NCI-H446 treated with DMSO at 0.1 percent for 48 hours (cell line): ENCODE data around the gene TTC28.
"Not testable (repeated sequence)": the region's sequence is repeated elsewhere in the genome, so short reads cannot be mapped to it uniquely, and the experiment has no call there.

ENCODE experiments used
- DNase-seq: peaks from one replicate; lab custom pipeline; 2025; lab: John Stamatoyannopoulos, UW

Gene TTC28

DNA sequence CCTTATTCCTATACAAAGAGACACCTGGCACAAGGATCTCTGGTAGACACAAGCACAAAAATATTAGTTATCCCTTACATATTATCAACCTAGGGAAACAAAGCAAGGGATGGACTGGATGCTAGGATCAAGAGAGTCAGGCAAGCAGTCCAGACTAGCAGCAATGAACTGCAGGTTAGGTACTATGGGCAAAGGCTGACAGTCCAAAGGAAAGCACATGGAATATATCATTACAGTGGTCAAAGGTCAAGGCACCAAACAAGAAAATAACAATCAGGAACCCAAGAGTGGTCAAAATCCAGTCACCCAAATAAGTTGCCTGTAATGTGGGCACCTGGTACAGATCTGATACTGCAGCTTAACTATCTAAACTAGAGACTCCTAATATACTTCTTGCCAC lies 77.7 kb downstream of the TTC28 start:
- no peak for DNase-seq

DNA sequence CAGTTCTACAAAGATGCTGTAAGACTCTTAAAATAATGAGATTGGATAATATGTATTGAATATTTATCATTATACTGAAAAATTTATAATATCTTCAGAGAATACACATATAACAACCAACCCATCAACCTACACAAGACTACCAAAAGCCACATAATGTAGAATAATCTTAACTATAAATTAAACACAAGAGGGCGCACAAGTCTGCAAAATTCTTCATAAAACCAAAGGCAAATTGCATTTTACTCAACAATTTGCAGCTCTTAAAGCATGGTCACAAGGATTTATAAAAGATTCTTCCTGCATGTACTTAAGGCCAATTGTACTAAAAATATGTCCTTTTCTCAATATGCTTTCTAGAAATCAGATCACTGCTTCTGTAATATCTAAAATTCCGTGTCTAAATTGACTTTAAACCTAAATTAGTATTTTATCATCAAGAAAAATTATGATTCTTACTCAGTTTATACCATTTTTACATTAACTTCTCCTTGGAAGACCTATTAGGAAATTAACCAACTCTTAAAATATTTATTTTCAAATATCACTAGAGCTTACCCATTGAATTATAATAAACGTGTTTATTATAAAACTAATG lies 79.0 kb downstream of the TTC28 start:
- peak; percentile 58 for DNase-seq

DNA sequence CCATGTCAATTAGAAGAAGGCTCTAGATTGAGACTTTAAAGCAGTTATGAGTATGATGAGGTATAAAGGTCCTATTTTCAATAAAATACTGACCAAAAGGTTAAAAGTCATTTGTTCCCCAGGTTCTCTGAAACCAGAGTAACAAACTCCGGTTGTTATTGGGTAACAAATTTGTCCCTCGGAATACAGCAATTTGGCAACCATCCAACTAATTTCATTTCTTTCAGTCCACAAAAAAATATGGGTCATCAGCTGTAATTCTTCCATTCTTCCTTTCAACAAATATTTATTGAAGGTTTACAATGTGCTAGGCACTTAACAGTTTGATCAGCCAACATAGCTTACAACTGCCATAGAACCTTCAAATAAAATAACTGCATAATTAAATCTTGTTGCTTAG lies 79.9 kb downstream of the TTC28 start:
- DNase-seq: no peak

DNA sequence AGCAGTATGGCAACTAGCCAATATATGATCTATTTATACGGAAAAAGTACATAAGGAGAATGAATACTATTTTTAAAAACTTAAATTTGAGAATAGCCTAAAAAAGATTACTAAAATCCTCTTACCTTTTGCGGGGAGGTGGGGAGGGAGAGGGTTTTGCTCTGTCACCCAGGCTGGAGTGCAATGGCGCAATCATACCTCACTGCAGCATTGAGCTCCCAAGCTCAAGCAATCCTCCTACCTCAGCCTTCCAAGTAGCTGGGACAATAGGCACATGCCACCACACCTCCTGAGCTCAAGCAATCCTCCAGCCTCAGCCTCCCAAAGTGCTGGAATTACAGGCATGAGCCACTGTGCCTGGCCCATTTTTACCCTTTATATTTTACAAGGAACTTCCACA lies 82.0 kb downstream of the TTC28 start:
- DNase-seq: no peak

DNA sequence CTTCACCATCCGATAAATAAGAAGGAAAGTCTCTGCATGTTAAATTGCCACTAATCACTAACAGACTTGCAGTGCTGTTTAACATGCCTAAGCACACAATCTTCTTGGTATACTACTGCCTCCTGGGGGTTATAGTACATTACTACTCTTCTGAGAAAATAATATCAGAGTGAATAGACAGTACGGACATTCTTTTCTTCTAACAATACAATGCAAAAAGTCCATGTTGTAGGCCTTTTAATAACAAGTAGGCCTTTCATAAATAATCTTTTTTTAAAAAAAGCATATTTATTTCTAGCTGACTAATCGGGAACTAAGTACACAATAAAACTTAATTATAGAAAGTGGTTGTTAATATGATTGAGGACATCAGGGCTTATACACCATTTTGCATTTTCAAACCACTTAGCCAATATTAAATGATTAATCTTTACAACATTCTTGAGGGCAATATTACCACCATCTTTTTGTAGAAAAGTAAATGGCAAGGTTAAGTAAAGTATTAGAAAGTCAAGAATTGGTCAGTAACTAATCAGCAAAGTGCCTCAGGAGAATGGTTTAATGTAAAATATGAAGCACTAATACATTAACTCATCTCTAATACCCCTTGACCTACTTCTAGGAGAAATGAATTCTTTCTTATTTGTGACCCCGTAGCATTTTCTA lies 84.7 kb downstream of the TTC28 start:
- peak; percentile 86 for DNase-seq

DNA sequence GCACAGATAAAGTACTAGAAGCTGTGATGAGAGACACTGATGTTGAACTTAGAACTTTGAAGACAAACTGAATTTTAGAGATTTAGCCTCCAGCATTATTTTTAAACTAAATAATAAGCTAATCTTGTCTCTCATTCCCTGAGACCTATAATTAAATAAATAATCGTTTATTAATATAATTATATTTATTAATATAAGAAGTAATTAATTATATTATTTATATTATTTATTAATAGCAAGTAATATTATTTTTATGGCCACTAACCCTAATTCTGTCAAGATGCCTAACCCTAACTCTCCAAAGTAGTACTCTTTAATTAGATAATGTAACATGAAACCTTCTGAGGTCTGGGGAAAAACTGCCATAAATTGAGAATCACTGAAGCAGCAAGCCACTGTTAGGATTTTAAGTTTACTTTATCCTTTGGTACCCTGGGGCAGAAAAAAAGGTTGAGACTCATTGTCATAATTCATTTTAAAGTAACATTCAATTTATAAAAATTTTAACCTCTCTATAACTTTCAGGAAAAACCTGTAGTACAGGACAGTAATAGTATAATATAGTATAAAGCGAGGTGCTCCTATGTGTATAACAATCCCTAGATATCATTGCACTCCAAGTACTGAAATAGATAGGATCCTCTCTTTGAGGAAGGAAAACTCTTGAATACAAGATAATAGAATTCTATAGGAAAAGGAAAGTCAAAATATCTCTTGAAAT lies 85.4 kb downstream of the TTC28 start:
- DNase-seq: no peak

DNA sequence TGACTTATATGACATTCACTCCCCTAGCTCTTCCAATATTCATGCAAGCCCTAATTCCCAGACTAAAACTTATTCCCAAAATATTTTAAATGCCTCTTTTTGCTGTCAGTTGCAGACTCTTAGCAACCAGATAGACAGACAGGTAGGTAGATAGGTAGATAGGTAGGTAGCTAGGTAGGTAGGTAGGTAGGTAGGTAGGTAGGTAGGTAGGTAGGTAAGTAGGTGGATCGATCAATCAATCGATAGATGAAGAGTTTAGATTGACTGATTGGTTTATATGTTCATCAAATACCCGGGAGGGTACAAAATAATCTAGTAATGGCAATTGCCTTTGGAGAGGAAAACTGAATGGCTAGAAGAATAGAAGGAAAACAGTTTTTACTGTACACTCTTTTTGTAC lies 86.3 kb downstream of the TTC28 start:
- no peak for DNase-seq

DNA sequence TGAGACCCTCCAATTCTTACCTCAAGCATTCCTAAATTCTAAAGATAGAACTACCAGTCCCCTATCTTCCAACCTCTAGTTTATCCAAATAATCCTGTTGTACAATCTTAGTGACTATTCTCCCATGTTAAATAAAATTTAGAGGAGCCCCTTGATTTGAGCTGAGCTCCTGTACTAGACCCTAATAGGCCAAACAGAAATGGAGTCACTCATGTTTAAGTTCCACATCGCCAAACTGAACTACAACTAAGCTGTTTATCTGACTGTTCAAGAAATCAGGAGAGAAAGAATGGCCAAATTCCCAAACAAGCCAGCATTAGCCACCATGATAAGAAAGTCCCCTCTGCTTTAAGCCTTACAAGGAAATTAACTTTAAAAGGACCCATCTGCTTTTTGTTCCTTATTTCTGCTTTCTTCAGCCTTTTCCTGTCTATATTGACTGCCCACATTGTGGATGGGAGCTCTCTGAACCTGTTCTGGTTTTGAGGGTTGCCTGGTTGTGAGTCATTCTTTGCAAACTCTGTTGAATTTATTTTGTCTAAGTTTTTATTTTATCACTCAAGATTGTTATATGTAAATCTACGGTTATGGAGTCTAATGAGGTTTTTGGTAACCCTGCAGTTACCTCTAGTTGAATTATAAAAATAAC lies 90.4 kb downstream of the TTC28 start:
- DNase-seq: no peak

DNA sequence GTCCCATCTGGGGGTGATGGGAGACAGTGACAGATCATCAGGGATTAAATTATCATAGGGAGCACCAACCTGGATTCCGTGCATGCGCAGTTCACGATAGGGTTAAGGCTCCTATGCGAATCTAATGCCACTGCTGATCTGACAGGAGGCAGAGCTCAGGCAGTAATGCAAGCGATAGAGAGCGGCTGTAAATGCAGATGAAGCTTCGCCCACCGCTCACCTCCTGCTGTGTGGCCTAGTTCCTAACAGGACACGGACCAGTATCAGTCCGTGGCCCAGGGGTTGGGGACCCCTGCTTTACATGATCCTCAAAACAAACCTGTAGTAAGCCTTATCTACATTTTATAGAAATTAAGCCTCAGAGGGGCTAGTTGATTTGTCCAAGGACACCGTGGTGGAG lies 94.3 kb downstream of the TTC28 start:
- no peak for DNase-seq

DNA sequence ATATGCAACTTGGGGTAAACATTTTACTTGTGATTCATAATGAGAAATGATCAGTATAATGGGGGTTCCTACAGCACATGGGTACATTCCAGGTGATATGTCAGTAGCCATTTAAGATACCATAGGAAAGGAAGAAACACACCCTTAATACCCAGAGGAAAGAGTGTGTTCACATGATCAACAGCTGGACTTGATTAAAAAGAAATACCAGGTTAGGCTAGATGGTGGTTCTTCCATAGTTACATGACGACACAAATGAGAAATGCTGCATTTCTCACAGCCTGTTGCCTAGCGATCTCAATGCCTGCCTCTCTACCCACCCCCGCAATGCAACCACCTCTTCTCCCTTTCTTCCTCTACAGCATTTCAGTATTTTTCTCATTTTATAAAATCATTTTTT lies 96.8 kb downstream of the TTC28 start:
- no peak for DNase-seq

DNA sequence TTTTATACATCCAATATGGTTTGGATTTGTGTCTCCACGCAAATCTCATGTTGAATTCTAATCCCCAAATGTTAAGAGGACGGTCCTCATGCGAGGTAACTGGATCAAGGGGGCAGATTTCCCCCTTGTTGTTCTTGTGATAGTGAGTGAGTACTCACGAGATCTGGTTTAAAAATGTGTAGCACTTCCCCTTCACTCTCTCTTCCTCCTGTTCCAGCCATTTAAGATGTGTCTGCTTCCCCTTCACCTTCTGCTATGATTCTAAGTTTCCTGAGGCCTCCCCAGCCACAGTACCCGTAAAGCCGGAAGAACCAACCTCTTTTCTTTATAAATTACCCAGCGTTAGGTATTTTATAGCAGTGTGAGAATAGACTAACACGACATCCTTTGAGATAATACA lies 98.6 kb downstream of the TTC28 start:
- no peak for DNase-seq

DNA sequence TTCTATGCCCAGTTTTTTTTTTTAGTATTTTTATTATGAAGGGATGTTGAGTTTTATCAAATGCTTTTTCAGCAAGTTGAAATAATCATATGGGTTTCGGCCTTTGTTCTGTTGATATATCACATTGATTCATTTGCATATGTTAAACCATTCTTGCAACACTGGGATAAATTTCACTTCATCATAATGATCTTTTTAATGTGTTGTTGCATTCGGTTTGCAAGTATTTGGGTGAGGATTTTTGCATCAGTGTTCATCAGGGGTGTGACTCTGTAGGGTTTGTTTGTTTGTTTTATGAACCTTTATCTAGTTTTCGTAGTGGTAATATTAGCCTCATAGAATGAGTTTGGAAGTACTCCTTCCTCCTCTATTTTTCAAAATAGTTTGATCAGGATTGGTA lies 103.5 kb downstream of the TTC28 start:
- DNase-seq: no peak

DNA sequence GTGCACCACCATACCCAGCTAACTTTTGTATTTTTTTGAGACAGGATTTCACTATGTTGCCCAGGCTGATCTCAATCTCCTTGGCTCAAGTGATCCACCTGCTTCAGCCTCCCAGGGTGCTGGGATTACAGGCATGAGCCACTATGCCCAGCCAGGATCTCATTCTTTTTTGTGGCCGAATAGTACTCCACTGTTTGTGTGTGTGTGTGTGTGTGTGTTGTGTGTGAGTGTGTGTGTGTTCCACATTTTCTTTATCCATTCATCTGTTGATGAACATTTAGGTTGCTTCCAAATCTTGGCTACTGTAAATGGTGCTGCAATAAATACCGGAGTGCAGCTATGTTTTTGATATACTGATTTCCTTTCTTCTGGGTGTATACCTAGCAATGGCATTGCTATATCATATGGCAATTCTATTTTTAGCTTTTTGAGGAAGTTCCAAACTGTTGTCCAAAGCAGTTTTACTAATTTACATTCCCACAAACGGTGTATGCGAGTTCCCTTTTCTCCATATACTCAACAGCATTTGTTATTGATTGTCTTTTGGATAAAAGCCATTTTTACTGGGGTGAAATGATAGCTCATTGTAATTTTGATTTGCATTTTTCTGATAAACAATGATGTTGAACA lies 105.4 kb downstream of the TTC28 start:
- no peak for DNase-seq

DNA sequence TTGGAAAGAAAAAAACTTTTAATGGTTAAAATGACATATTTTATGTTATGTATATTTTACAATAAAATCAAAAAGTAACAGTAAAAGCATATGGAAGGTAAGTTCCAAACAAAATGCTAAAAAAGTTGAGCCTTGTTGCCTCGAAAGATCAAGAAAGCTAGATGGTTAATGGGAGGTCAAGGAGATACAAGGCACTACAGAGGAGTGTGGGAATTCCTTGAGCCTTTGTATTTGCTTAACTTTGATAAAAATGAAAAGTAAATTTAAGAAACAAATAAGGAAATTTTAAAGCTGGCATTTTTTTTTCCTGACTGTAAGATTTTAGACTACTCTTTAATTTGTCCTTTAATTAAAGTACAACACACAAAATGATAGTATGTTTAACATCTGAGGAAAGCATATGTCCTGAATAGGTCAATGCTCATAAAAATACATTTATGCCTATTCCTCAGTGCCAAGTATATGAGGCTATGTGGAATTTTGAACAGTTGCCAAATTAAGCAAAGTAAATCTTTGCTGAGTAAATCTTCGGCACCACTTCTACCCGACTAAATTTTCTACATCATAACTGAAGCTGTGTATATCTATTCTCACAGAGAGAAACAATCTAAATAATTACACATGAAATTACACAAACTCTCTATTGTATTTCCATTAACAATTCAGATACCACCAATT lies 108.8 kb downstream of the TTC28 start:
- peak; percentile 46 for DNase-seq

DNA sequence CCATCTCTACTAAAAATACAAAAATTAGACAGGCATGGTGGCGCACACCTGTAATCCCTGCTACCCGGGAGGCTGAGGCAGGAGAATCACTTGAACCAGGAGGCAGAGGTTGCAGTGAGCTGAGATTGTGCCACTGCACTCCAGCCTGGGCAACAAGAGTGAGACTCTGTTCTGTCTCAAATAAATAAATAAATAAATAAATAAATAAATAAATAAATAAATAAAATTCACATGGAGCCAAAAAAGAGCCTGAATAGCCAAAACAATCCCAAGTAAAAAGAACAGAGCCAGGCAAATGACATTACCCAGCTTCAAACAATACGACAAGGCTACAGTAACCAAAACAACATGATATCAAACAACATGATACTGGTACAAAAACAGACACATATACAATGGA lies 110.7 kb downstream of the TTC28 start:
- not testable (repeated sequence) for DNase-seq

DNA sequence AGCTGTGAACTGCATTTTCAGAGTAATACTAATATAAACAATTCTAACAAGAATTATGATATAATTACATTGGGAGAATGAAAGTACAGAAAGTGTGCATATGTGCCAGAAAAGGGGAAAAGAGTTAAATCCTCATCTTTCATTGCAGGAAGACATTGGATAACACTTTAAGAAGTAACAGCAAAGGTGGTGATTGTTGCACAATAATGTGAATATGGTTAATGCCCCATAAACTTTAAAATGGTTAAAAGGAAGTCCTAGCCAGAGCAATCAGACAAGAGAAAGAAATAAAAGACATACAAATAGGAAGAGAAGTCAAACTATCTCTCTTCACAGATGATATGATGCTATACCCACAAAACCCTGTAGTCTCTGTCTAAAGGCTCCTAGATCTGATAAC lies 111.5 kb downstream of the TTC28 start:
- no peak for DNase-seq

DNA sequence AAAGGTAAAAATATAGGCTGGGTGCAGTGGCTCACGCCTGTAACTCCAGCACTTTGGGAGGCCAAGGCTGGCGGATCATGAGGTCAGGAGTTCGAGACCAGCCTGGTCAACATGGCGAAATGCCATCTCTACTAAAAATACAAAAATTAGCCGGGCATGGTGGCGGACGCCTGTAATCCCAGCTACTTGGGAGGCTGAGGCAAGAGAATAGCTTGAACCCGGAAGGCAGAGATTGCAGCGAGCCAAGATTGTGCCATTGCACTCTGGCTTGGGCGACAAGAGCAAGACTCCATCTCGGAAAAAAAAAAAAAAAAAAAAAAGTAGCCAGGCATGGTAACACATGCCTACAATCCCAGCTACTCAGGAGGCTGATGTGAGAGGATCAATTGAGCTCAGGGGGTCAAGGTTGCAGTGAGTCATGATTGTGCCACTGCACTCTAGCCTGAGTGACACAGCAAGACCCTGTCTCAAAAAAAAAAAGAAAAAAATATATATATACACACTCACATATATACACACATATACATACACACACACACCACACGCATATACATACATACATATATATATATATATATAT lies 112.6 kb downstream of the TTC28 start:
- not testable (repeated sequence) for DNase-seq

DNA sequence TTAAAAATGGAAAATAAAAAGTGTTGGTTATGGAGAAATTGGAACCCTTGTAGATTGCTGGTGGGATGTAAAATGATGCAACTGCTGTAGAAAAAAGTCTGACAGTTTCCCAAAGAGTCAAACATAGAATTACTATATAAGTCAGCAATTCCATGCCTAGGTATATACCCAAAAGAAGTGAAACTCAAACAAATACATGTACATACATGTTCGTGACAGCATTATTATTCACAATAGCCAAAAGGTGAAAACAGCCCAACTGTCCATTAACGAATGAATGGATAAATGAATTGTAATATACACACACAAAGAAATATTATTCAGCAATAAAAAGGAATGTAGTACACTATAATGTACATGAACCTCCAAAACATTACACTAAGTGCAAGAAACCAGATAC lies 116.0 kb downstream of the TTC28 start:
- no peak for DNase-seq

DNA sequence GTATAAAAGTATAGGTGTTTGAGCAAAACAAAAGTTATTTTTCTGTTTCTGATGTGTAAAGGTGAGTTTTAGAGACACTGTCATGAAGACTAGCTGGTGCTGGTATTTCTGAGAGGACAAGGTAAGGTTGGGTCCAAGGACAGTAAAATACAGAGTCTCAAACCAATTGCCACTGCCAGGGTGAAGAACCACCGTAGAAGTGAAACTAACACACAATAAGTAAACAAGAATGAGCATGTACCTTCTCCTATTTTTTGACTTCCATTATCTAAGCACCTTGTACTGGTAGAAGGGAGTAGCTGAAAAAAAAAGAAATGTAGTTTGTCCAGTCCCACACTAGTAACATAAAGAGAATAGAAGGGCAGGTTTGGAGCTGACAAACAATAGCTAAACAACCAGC lies 117.3 kb downstream of the TTC28 start:
- no peak for DNase-seq

DNA sequence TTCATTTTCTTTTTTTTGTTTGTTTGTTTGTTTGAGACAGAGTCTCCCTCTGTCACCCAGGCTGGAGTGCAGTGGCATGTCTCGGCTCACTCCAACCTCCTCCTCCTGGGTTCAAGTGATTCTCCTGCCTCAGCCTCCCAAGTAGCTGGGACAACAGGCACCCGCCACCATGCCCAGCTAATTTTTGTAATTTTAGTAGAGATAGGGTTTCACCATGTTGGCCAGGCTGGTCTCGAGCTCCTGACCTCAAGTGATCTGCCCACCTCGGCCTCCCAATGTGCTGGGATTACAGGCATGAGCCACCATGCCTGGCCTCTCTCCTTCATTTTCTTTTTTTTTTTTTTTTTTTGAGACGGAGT lies 118.9 kb downstream of the TTC28 start:
- DNase-seq: not testable (repeated sequence)

DNA sequence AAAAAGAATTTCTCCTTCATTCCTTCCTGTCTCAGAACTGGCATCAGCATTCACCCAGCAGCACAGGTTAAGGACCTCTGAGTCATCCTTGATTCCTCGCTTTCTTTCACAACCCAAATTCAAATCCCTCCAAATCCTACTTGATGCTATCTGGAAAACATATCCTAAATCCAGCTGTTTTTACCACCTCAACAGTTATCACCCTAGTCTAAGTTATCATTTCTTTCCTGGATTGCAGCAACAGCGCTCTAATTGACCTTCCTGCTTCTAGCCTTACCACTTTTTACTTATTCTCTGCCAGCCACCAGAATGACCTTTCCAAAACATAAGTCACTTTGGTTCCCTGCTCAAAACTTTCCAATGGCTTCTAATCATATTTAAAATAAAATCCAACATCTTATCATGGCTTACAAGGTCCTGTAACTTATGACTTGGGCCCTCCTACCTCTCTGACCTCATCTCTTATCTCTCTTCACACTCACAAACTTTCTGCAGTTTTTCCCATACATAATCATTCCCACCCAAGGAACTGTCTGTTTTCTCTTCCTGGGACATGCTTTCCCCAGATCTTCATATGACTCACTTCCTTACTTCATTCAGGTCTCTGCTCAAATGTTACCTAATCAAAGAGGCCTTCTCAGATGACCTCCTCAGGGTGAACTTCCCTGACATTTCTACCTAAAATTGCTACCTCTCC lies 119.4 kb downstream of the TTC28 start:
- DNase-seq: no peak
